NCI-H82 treated with DMSO at 0.1 percent for 48 hours (cell line): ENCODE data around the gene GCDH.
"Not testable (repeated sequence)": the region's sequence is repeated elsewhere in the genome, so short reads cannot be mapped to it uniquely, and the experiment has no call there.

Experiments
- DNase-seq: peaks from one replicate; lab custom pipeline; 2025; ENCODE audit not compliant: unreplicated experiment; lab: John Stamatoyannopoulos, UW

The GCDH gene

DNA sequence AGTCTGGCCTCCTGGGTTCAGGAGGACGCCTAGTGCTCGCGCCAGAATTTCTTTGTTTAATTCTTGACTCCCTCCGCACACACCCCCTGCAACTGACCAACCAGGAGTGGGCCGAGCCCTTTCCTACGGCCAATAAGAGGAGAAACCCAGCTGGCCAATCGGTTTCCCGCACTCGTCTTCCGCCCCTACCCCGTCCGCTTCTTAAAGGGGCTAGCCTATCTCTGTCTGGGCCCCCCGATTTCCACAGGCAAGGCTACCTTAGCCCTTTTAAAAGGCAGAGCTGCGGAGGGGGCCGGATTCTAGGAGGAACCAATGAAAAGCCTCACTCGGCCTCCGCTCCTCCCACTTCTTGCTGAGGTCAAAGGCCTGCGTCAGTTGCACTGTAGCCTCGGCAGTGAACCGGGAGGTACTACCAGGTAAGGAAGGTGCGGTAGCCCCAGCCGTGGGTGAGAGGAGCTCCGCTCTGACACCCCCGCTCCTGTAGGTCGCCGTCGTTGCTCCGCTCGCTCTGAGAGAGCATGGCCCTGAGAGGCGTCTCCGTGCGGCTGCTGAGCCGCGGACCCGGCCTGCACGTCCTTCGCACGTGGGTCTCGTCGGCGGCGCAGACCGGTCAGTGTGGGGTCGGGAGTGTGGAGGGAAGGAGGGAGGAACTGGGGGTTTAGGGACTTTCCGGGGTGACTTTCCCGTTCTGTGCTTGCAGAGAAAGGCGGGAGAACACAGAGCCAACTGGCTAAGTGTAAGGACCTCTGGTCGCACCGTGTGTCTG is at the start of gene GCDH:
TSS of gene GCDH (plus strand) at position 374 of the 766 bp plus-strand sequence. CDS start at position 519, 145 bp downstream.
- DNase-seq, result peak; percentile 100

GRCh38 chr19:12842511-12842910 is 48.4 kb upstream of the GCDH start:
- DNase-seq, result no peak

DNA sequence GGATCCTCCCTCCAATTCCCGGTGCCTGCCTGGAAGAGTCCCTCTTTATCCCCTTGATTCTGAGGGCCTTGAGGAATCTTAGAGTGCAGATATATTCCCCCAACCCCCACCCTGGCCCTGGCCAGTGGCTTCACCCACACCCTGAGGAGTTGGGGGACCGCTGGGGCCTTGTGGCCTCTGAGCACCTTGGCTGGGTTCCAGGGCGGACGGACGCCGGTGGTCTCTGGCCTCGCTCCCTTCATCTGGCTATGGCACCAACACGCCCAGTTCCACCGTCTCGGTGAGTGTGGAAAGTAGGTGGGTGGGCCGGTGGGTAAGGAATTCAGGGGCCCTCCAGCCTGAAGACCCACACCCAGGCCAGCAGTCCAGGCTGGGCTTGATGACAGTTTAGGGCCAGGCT is 47.6 kb upstream of the GCDH start:
- DNase-seq, result no peak

GRCh38 chr19:12843999-12844732 is 46.8 kb upstream of the GCDH start:
- DNase-seq, result peak; percentile 35

GRCh38 chr19:12846613-12847012 is 44.3 kb upstream of the GCDH start:
- DNase-seq, result not testable (repeated sequence)

- peak; percentile 55 for DNase-seq
Measured at GRCh38 chr19:12847159-12848139, 43.5 kb upstream of the GCDH start.

- DNase-seq, result no peak
Measured at GRCh38 chr19:12856653-12857052, 34.3 kb upstream of the GCDH start.

DNA sequence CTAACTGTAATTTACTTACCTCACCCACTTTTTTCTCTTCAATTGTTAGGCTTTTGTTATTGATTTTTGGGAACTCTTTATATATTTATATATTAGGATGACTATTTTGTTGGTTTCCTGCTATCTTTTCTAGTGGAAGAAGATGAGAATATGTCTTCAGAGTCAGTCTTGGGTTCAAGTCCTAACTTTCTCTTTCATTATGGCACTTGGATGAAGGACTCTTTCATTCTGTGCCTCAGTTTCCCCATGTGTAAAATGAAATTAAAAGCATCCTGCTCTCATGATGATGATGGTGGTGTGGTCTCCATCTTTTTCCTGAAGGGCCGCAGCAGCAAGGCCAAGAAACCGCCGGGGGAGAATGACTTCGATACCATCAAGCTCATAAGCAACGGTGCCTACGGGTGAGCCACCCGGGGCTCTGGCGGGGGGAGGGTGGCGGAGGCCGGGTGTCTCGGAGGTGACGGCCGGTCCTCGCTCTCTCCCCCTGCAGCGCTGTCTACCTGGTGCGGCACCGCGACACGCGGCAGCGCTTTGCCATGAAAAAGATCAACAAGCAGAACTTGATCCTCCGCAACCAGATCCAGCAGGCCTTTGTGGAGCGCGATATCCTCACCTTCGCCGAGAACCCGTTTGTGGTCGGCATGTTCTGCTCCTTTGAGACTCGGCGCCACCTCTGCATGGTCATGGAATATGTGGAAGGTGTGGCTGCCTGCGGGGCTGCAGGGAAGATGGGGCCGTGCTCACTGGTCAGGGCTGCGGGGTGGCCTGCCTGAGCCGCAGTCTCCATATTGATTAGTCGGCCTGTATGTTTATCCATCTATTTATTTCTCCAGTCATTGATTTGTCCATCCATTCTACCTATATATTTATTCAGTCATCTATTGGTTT is 32.7 kb upstream of the GCDH start:
- DNase-seq, result no peak

GRCh38 chr19:12859546-12859945 is 31.4 kb upstream of the GCDH start:
- DNase-seq, result peak; percentile 63

DNA sequence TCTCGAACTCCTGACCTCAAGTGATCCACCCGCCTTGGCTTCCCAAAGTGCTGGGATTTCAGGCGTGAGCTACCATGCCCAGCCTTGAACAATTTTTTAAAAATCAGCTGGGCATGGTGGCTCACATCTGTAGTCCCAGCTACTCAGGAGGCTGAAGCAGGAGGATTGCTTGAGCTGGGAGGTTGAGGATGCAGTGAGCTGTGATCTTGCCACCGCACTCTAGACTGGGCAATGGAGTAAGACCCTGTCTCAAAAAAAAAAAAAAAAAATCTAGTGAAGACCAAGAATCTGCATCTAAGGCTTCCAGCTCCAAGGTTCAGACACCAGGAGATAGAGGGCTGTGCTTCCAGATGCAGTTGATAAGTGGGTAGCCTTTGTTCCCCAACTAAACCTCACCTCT is 26.8 kb upstream of the GCDH start:
- no peak for DNase-seq

DNA sequence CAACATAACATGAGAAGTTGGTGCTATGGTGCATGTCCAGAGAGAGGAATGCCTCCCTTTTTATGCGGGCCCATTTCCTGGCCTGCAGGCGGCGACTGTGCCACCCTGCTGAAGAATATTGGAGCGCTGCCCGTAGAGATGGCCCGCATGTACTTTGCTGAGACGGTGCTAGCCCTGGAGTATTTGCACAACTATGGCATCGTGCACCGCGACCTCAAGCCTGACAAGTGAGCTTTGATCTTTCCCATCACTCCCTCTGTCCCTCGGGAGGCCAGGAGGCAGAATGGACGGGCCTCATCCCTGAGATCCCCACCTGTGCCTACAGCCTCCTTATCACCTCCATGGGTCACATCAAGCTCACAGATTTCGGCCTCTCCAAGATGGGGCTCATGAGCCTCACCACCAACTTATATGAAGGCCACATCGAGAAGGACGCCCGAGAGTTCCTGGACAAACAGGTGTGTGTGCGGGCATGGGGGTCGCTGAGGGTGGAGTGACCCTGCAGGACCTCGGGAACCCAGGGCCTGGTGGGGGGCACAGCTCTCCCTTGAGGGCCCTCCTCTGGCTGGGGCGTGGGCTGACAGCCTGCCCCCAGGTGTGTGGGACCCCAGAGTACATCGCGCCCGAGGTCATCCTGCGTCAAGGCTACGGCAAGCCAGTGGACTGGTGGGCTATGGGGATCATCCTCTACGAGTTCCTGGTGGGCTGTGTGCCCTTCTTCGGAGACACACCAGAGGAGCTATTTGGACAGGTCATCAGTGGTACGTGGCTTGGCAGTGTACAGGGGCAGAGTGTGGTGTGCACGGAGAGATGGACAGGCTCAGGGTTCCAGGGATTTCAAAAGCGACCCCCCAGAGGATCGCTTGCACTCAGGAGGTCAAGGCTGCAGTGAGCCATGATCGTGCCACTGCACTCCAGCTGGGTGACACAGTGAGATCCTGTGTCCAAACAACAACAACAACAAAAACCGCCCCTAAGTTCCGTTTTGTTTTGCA is 25.9 kb upstream of the GCDH start:
- no peak for DNase-seq

DNA sequence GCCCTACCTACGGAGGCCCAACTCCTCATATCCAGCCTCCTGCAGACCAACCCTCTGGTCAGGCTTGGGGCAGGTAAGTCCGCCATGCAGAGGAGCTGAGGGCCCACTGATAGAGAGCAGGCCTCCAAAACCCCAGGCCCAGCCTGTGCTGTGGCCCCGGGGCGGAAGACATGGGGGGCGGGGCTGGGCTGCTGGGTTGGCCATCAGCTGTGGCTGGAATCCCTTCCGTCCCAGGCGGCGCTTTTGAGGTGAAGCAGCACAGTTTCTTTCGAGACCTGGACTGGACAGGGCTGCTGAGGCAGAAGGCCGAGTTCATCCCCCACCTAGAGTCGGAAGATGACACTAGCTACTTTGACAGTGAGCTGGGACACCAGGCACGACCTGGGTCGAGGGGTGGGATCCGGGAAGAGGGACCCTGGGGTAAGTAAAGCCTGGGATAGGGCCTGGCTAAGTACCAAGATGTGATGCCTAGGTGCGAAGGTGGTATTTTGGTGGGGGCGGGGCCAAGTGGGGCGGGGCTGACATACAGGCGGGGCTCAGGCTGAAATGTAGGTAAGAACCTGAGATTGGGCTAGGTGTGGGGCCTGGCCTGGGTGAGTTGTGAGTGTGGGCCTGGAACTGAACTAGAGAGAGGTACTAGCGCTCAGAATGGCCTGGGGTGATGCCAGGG is 25.1 kb upstream of the GCDH start:
- DNase-seq, result no peak

DNA sequence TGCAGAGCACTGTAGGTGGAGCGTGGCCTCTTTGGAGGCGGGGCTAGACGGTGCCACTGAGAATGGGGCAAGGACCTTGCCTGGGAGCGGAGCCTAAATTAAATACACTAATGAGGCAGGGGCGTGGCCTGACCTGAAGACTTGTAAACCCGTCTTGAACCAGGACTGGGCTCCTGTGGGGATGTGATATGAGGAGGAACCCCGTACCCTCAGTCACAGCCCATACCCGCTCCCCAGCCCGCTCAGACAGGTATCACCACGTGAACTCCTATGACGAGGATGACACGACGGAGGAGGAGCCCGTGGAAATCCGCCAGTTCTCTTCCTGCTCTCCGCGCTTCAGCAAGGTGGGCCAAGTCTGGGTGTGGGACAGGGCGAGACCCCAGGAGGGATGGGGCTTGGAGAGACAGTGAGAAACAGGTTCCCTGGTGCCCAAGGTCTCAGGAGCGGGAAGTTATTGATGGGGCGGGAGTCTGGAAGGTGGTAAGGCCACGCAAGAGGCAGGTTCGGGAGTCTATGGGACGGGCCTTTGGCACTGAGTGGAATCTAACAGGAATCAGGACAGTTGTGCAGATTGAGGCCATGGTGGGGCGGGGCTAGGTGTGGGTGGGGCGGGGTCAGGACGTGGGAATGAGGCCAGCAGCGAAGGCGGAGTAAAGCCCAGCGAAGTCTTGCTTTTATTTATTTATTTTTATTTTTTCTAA is 24.4 kb upstream of the GCDH start:
- no peak for DNase-seq

GRCh38 chr19:12867120-12868099 is 23.6 kb upstream of the GCDH start:
- DNase-seq, result peak; percentile 75

GRCh38 chr19:12868540-12869112 is 22.3 kb upstream of the GCDH start:
- no peak for DNase-seq

GRCh38 chr19:12871681-12872080 is 19.3 kb upstream of the GCDH start:
- no peak for DNase-seq
